Trophoblast cell (in vitro differentiated cells and primary cell): ENCODE data around the gene DUSP10.
A peak's percentile ranks its signal among the peaks of the same experiment; 100 is the strongest.

ENCODE experiments used
- DNase-seq, 2 donors: peaks; one replicate each; pipeline ENCODE4 v3.0.0-alpha.2; 2016
- H2AFZ ChIP-seq: 2 replicates; pipeline ENCODE4 v1.6.1; 2013; ENCODE audit warnings: low read length, moderate library complexity, mild to moderate bottlenecking; ENCODE audit not compliant: insufficient read depth, poor library complexity
- H2AK5ac ChIP-seq: 2 replicates; pipeline ENCODE4 v1.6.1; 2013; ENCODE audit warnings: mild to moderate bottlenecking, low read length
- H2BK120ac ChIP-seq: 2 replicates; pipeline ENCODE4 v1.6.1; 2013; ENCODE audit warnings: low read length, mild to moderate bottlenecking, moderate library complexity; ENCODE audit not compliant: insufficient read depth, poor library complexity
- H2BK12ac ChIP-seq: 2 replicates; pipeline ENCODE4 v1.6.1; 2013; ENCODE audit warnings: mild to moderate bottlenecking, low read length, moderate library complexity
- H2BK5ac ChIP-seq: 2 replicates; pipeline ENCODE4 v1.6.1; 2013; ENCODE audit warnings: low read length, low read depth, moderate library complexity, mild to moderate bottlenecking; ENCODE audit not compliant: poor library complexity
- H3K14ac ChIP-seq: 2 replicates; pipeline ENCODE4 v1.6.1; 2013; ENCODE audit warnings: mild to moderate bottlenecking, low read length
- H3K18ac ChIP-seq: 2 replicates; pipeline ENCODE4 v1.6.1; 2013; ENCODE audit warnings: mild to moderate bottlenecking, low read length
- H3K23ac ChIP-seq: 2 replicates; pipeline ENCODE4 v1.6.1; 2013; ENCODE audit warnings: low read length
- H3K27ac ChIP-seq: 2 replicates; pipeline ENCODE4 v1.5.1; 2013; ENCODE audit warnings: low read depth, mild to moderate bottlenecking, inconsistent platforms, low read length, moderate library complexity
- H3K27me3 ChIP-seq: 2 replicates; pipeline ENCODE4 v1.6.1; 2013; ENCODE audit warnings: inconsistent platforms, mild to moderate bottlenecking, low read length, moderate library complexity; ENCODE audit not compliant: insufficient read depth
- H3K36me3 ChIP-seq, 2 experiments: 1 replicate in 1 of 2; 2 replicates in 1 of 2; pipeline ENCODE4 v1.6.1; 2013; ENCODE audit warnings: low read length in 2 of 2, mild to moderate bottlenecking in 2 of 2, moderate library complexity in 1 of 2; ENCODE audit not compliant: insufficient read depth in 2 of 2, control insufficient read depth in 1 of 2
- H3K4ac ChIP-seq: 2 replicates; pipeline ENCODE4 v1.6.1; 2013; ENCODE audit warnings: low read depth, mild to moderate bottlenecking, low read length, moderate library complexity
- H3K4me1 ChIP-seq, 2 experiments: 1 replicate in 1 of 2; 2 replicates in 1 of 2; pipeline ENCODE4 v1.6.1; 2013; ENCODE audit warnings: low read length in 2 of 2, mild to moderate bottlenecking in 2 of 2, moderate library complexity in 1 of 2; ENCODE audit not compliant: insufficient read depth in 2 of 2, control insufficient read depth in 1 of 2
- H3K4me2 ChIP-seq: 2 replicates; pipeline ENCODE4 v1.6.1; 2013; ENCODE audit warnings: inconsistent platforms, mild to moderate bottlenecking, low read length, moderate library complexity
- H3K4me3 ChIP-seq: 2 replicates; pipeline ENCODE4 v1.5.1; 2013; ENCODE audit warnings: mild to moderate bottlenecking, low read depth, low read length, inconsistent platforms
- H3K79me1 ChIP-seq: one replicate; pipeline ENCODE4 v1.6.1; 2013; ENCODE audit warnings: low read length
- H3K79me2 ChIP-seq: 2 replicates; pipeline ENCODE4 v1.6.1; 2013; ENCODE audit warnings: low read length, mild to moderate bottlenecking; ENCODE audit not compliant: control insufficient read depth, insufficient read depth, poor library complexity
- H3K9ac ChIP-seq: 2 replicates; pipeline ENCODE4 v1.6.1; 2013; ENCODE audit warnings: mild to moderate bottlenecking, low read length
- H3K9me3 ChIP-seq: 2 replicates; pipeline ENCODE4 v1.6.1; 2013; ENCODE audit warnings: low read depth, mild to moderate bottlenecking, control low read depth, inconsistent platforms, low read length; ENCODE audit not compliant: insufficient read depth
- H4K12ac ChIP-seq: 2 replicates; pipeline ENCODE4 v1.6.1; 2013; ENCODE audit warnings: low read depth, mild to moderate bottlenecking, low read length, moderate library complexity
- H4K8ac ChIP-seq: 2 replicates; pipeline ENCODE4 v1.6.1; 2013; ENCODE audit warnings: low read depth, mild to moderate bottlenecking, low read length, moderate library complexity
- H4K91ac ChIP-seq: one replicate; pipeline ENCODE4 v1.6.1; 2013; ENCODE audit warnings: low read depth, mild to moderate bottlenecking, low read length, moderate library complexity
- WGBS: extraction: QIAGEN DNeasy Blood & Tissue Kit; methylation state at CpG from one replicate; pipeline ENCODE4 v1.1.7; 2013; ENCODE audit warnings: missing lambda C conversion rate; ENCODE audit not compliant: insufficient read length, insufficient coverage; ENCODE audit errors: extremely low coverage; 5-methylcytosine and 5-hydroxymethylcytosine counted together

Gene DUSP10

GRCh38 chr1:221722254-221723017, 19.5 kb downstream of the DUSP10 start:
- Histone ChIP-seq H3K4me2 (no peak overlapping the region), H3K79me2 (no peaks in the 10 kb centered on the region), H2BK120ac (no peak overlapping the region), H3K36me3 (peaks cover 0 to 5% of the 10 kb centered on the region in 2 experiments), H3K9ac (no peak overlapping the region), H3K27ac (no peak overlapping the region), H3K14ac (no peak overlapping the region), H3K4ac (no peak overlapping the region), H2BK5ac (no peak overlapping the region), H4K8ac (no peak overlapping the region), H4K91ac (no peak overlapping the region), H2BK12ac (no peak overlapping the region), H3K4me3 (no peak overlapping the region), H2AK5ac (no peak overlapping the region), H3K79me1 (no peaks in the 10 kb centered on the region), H3K9me3 (no peaks in the 10 kb centered on the region), H4K12ac (no peak overlapping the region), H3K18ac (peak overlapping the region; percentile 31), H3K4me1 (peaks cover 4 to 13% of the 10 kb centered on the region in 2 experiments), H3K27me3 (no peaks in the 10 kb centered on the region), H2AFZ (no peak overlapping the region), H3K23ac (no peak overlapping the region)
- WGBS = no CpG with 5 or more reads among the region's 3 CpGs
- no peak for DNase-seq

- Histone ChIP-seq H2BK120ac (no peak overlapping the region), H3K27ac (no peak overlapping the region), H3K18ac (no peak overlapping the region), H3K9ac (no peak overlapping the region), H3K4me2 (no peak overlapping the region), H3K4me3 (no peak overlapping the region), H3K4ac (no peak overlapping the region), H4K8ac (no peak overlapping the region), H2AK5ac (no peak overlapping the region), H3K27me3 (no peaks in the 10 kb centered on the region), H2AFZ (no peak overlapping the region), H2BK5ac (no peak overlapping the region), H3K36me3 (peaks cover 0 to 5% of the 10 kb centered on the region in 2 experiments), H3K79me2 (no peaks in the 10 kb centered on the region), H2BK12ac (no peak overlapping the region), H3K14ac (no peak overlapping the region), H4K91ac (no peak overlapping the region), H3K79me1 (peaks cover 9% of the 10 kb centered on the region), H3K23ac (no peak overlapping the region), H3K4me1 (peaks cover 15 to 28% of the 10 kb centered on the region in 2 experiments), H4K12ac (no peak overlapping the region), H3K9me3 (no peaks in the 10 kb centered on the region)
- no peak for DNase-seq
- WGBS = no CpG with 5 or more reads among the region's 2 CpGs
Measured at GRCh38 chr1:221720545-221720944, 21.3 kb downstream of the DUSP10 start.

GRCh38 chr1:221719987-221720386, 21.9 kb downstream of the DUSP10 start:
- H3K4me2 ChIP-seq = no peak overlapping the region
- H3K27me3 ChIP-seq = no peaks in the 10 kb centered on the region
- no peaks in the 10 kb centered on the region for H3K79me2 ChIP-seq
- H2BK120ac ChIP-seq = no peak overlapping the region
- H4K91ac ChIP-seq = no peak overlapping the region
- H3K79me1 ChIP-seq = peaks cover 9% of the 10 kb centered on the region
- H2BK5ac ChIP-seq = no peak overlapping the region
- H3K9ac ChIP-seq = no peak overlapping the region
- no peak overlapping the region for H2AK5ac ChIP-seq
- H3K4me1 ChIP-seq = peaks cover 15 to 28% of the 10 kb centered on the region in 2 experiments
- H3K14ac ChIP-seq = no peak overlapping the region
- no peak overlapping the region for H2BK12ac ChIP-seq
- H3K36me3 ChIP-seq = peaks cover 0 to 5% of the 10 kb centered on the region in 2 experiments
- no CpG with 5 or more reads among the region's 2 CpGs for WGBS
- DNase-seq = no peak
- H4K12ac ChIP-seq = no peak overlapping the region
- no peak overlapping the region for H3K27ac ChIP-seq
- no peak overlapping the region for H4K8ac ChIP-seq
- H3K4ac ChIP-seq = no peak overlapping the region
- no peak overlapping the region for H3K18ac ChIP-seq
- H2AFZ ChIP-seq = no peak overlapping the region
- H3K9me3 ChIP-seq = no peaks in the 10 kb centered on the region
- no peak overlapping the region for H3K4me3 ChIP-seq
- H3K23ac ChIP-seq = no peak overlapping the region

GRCh38 chr1:221719278-221719597, 22.7 kb downstream of the DUSP10 start:
- Histone ChIP-seq H4K12ac (no peak overlapping the region), H3K4me2 (no peak overlapping the region), H3K27ac (no peak overlapping the region), H3K9me3 (no peaks in the 10 kb centered on the region), H2AK5ac (no peak overlapping the region), H2AFZ (no peak overlapping the region), H3K79me1 (peaks cover 13% of the 10 kb centered on the region), H2BK120ac (no peak overlapping the region), H3K36me3 (peaks cover 0 to 3% of the 10 kb centered on the region in 2 experiments), H3K18ac (no peak overlapping the region), H3K4me1 (peaks cover 18 to 30% of the 10 kb centered on the region in 2 experiments), H3K14ac (no peak overlapping the region), H3K79me2 (no peaks in the 10 kb centered on the region), H3K9ac (no peak overlapping the region), H4K91ac (no peak overlapping the region), H2BK5ac (no peak overlapping the region), H2BK12ac (peak overlapping the region; percentile 5), H3K27me3 (no peaks in the 10 kb centered on the region), H3K4me3 (no peak overlapping the region), H4K8ac (no peak overlapping the region), H3K23ac (no peak overlapping the region), H3K4ac (no peak overlapping the region)
- DNase-seq = no peak
- no CpG with 5 or more reads among the region's 1 CpG for WGBS
